ENCODE data around the gene BAZ1A.

- TF ChIP-seq CTCF (IDR thresholded peaks at IDR 0.05), result no peak
- TF ChIP-seq POLR2A (IDR thresholded peaks at IDR 0.05), result no peak
Measured at GRCh38 chr14:34794941-34795340, 80.2 kb downstream of the BAZ1A start.
